Activated CD4-positive, alpha-beta T cell treated with anti-CD3 and anti-CD28 coated beads, Interleukin-2, amount 50 U/mL, for 24 hours (primary cell): ENCODE results near the gene FPR2.
"Not testable (repeated sequence)": the region's sequence is repeated elsewhere in the genome, so short reads cannot be mapped to it uniquely, and the experiment has no call there.

Source experiments
- DNase-seq, 2 donors: peaks; one replicate each; pipeline ENCODE4 v3.0.0-alpha.2; 2020; ENCODE audit warnings: low read depth in 1 of 2, low spot score in 1 of 2

FPR2 gene, protein sequence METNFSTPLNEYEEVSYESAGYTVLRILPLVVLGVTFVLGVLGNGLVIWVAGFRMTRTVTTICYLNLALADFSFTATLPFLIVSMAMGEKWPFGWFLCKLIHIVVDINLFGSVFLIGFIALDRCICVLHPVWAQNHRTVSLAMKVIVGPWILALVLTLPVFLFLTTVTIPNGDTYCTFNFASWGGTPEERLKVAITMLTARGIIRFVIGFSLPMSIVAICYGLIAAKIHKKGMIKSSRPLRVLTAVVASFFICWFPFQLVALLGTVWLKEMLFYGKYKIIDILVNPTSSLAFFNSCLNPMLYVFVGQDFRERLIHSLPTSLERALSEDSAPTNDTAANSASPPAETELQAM

DNA sequence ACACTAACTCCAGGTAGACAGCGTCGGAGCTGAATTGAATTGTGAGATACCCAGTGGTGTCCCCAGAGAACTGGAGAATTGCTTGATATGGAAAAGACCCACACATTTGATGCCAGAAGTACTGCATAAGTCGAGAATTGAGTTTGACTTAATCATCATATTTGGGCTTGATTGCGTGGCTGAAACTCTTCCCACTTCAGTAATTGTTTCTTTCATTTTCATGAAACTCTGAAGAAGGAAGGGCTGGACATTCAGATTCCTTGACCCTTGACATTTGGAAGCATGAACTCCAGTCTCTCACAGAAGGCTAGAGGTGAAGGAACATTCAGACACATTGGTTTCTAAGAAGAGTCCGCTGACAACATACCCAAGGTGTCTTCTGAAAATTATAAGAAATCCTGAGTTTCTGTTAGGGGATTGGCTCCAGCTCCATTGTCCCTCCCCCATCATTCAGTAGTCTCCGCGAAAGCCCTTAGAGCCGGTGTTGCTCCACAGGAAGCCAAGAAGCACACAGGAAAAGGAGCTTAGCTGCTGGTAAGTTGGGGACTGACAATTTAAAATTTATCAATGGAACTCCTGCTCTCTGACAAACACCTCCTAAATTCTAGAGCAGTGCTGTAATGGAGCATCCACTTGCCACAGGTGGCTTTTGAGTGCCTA is at the start of gene FPR2:
Gene FPR2 (plus strand): TSS at position 484 of the 660 bp plus-strand sequence. CDS start 7,479 bp downstream, outside the sequence.
- no peak for DNase-seq

DNA sequence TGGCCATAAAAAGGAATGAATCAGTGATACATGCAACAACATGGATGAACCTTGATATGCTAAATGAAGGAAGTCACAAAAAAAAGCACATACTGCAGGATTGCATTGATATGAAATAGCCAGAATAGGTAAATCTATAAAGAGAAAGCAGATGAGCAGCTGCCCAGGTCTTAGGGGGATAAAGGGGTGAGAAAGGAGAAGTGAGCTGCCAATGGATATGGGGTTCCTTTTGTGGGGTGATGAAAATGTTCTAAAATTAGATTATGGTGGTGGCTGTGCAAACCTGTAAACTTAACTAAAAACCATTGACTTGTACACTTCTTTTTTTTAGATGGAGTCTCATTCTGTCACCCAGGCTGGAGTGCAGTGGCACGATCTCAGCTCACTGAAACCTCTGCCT is 49.3 kb upstream of the FPR2 start:
- no peak for DNase-seq

GRCh38 chr19:51712461-51713081 is 48.4 kb upstream of the FPR2 start:
- no peak for DNase-seq

- DNase-seq = no peak
Observed at GRCh38 chr19:51713319-51714285, 47.4 kb upstream of the FPR2 start.

- no peak for DNase-seq
Observed at GRCh38 chr19:51714848-51715247, 46.1 kb upstream of the FPR2 start.

GRCh38 chr19:51715850-51716249 is 45.1 kb upstream of the FPR2 start:
- no peak for DNase-seq

DNA sequence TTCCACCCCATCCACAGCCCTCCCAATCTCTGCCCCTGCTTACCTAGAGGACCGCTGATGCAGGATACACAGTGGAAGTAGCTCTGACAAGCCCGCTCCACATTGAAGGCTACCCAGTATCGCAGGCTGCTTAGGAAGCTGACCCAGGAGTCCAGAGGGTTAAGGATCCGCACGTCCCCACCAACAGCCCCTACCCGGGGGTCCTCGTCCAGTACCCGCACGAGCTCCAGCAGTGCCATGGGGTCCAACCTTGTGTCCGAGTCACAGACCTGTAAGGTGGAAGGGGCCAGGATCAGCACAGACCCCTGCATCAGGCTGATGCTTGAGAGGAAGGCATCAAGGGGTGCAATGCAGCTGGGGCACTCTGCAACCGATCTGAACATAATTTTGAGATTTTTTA is 44.1 kb upstream of the FPR2 start:
- no peak for DNase-seq

GRCh38 chr19:51719251-51719988 is 41.6 kb upstream of the FPR2 start:
- no peak for DNase-seq

GRCh38 chr19:51721905-51722304 is 39.1 kb upstream of the FPR2 start:
- DNase-seq = no peak

DNA sequence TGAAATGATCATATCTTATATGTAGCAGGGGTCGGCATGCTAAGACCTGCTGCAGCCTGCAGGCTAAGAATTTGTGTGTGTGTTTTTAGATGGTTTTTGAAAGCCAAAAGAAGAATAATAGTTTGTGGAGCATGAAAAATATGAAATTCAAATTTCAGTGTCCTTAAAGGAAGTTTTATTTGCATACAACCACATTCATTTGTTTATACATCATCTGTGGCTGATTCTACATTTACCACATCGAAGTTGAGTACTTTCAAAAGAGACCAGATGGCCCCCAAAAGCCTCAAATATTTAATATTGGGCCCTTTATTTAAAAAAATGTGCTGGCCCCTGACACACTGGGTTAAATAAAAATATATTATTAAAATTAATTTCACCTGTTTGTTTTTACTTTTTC is 38.5 kb upstream of the FPR2 start:
- no peak for DNase-seq

- no peak for DNase-seq
Observed at GRCh38 chr19:51724543-51724942, 36.4 kb upstream of the FPR2 start.

- DNase-seq = no peak
Observed at GRCh38 chr19:51726049-51726448, 34.9 kb upstream of the FPR2 start.

- no peak for DNase-seq
Observed at GRCh38 chr19:51727349-51727880, 33.6 kb upstream of the FPR2 start.

DNA sequence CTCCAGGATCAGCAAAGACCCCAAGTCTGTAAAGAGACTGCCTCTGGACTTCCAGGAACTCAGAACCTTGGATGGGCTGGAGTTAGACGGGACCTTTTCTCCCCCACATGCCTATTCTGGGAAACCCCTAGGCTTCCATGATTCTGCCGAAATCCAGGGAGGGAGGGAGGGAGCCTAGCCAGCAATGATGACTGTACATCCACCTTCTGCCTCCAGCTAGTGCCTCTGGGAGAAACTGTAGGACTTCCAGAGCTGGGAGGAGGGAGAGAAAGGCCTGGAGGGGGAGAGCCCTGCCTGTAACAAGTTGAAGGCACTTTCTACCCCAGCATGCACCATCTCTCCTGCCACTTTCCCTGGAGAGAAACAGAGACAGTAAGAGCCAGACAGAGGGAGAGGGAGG is 31.2 kb upstream of the FPR2 start:
- DNase-seq = no peak

DNA sequence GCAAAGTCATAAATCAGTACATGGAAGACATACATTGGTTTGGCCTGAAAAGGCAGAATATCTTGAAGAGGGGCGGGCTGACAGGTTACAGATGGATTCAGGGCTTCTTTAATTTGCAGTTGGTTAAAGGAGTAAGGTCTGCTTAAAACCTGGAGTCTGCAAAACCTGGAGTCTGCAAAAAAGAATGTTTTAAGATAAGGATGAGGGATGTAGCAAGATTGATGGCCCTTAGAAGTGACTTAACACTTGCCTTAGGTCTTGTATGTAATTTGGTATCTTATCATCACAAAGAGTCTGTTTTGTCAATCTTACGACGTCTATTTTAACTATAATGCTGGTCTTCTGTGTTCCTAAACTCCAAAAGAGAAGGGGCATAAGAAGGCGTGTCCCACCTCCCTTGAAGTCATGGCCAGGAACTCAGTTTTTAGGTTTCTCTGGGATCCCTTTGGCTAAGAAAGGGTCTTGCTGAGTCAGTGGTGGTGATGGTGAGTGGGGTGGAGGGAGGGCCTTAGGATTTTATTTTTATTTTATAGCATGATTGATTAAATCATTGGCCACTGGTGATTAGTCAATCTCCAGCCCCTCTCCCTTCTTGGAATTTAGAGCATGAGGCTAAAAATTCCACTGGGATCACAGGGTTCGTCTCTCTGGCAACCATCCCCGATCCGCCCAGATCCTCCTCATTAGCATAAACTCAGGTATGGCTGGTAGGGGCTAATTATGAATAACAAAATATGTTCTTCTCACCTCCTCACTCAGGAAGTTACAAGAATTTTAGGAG is 27.0 kb upstream of the FPR2 start:
- DNase-seq = no peak

GRCh38 chr19:51735759-51736449 is 25.1 kb upstream of the FPR2 start:
- no peak for DNase-seq

DNA sequence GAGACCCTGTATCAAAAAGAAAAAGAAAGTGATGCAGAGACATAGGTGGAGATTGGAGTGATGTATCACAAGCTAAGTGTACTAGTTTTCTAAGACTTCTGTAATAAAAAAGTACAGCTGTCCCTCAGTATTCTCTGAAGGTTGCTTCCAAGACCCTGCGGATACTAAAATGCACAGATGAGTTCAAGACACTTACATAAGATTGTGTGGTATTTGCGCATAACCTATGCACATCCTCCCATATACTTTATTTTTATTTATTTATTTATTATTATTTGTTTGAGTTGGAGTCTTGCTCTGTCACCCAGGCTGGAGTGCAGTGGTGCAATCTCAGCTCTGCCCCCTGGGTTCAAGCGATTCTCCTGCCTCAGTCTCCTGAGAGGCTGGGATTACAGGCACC is 23.6 kb upstream of the FPR2 start:
- no peak for DNase-seq

DNA sequence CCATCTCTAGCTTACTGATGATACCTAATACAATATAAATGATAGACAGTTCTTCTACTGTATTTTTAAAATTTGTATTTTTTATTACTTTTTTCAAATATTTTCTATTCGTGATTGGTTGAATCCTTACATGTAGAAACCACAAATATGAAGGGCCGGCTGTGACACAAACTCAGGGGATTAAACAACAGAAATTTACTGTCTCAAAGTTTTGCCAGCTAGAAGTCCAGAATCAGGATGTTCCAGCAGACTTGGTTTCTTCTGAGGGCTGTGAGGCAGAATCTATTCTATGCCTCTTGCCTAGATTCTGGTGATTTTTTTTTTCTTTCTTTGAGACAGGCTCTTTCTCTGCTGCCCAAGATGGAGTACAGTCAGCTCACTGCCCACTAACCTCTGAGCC is 23.1 kb upstream of the FPR2 start:
- DNase-seq = no peak

DNA sequence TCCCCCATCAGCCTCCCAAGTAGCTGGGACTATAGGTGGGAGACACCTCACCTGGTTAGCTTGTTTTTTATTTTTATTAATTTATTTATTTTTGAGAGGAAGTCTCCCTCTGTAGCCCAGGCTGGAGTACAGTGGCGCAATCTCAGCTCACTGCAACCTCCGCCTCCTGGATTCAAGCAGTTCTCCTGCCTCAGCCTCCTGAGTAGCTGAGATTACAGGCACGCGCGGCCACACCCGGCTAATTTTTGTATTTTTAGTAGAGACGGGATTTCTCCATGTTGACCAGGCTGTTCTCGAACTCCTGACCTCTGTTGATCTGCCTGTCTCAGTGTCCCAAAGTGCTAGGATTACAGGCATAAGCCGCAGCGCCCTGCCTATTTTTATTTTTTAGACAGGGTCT is 22.5 kb upstream of the FPR2 start:
- DNase-seq = not testable (repeated sequence)
